Fibroblast of lung (primary cell): ENCODE measurements around the gene MAZ. TPM values are rescaled to one million over a fixed set of nuclear protein-coding genes. Genes with fewer than 3 reads are reported as not detected.

Source experiments
- DNase-seq, 2 donors: peaks; one replicate each; pipeline versions ENCODE4 v3.0.0 to v3.0.0-alpha.2; 2010; ENCODE audit warnings: low read depth in 2 of 2
- H2AFZ ChIP-seq: 2 replicates; pipeline ENCODE4 v1.5.1; 2012; ENCODE audit warnings: low read length, control low read depth, inconsistent platforms
- H3K27ac ChIP-seq: 2 replicates; pipeline ENCODE4 v1.5.1; 2011; ENCODE audit warnings: low read length, control low read depth; ENCODE audit not compliant: insufficient read depth
- H3K27me3 ChIP-seq: 2 replicates; pipeline ENCODE4 v1.5.1; 2011; ENCODE audit warnings: mild to moderate bottlenecking, low read length; ENCODE audit not compliant: control insufficient read depth, insufficient read depth
- H3K36me3 ChIP-seq: 2 replicates; pipeline ENCODE4 v1.5.1; 2011; ENCODE audit warnings: low read length; ENCODE audit not compliant: control insufficient read depth, insufficient read depth
- H3K4me1 ChIP-seq: 2 replicates; pipeline ENCODE4 v1.5.1; 2011; ENCODE audit warnings: low read length; ENCODE audit not compliant: control insufficient read depth, insufficient read depth; ENCODE audit errors: extremely low read depth
- H3K4me2 ChIP-seq: 2 replicates; pipeline ENCODE4 v1.5.1; 2011; ENCODE audit warnings: low read length, control low read depth; ENCODE audit not compliant: insufficient read depth; ENCODE audit errors: extremely low read depth
- H3K4me3 ChIP-seq, 4 experiments: fragments of 200-600 bp in 1 of 4; sonication (generic) in 1 of 4; replicated peaks in 1 of 4; 2 replicates each; pipeline ENCODE4 v1.5.1; 2011 to 2016; ENCODE audit warnings: low read length in 4 of 4, low read depth in 3 of 4, mild to moderate bottlenecking in 3 of 4, control low read depth in 2 of 4, inconsistent platforms in 1 of 4, mixed read lengths in 1 of 4; ENCODE audit not compliant: insufficient read depth in 1 of 4; ENCODE audit errors: control extremely low read depth in 1 of 4
- H3K79me2 ChIP-seq: 2 replicates; pipeline ENCODE4 v1.5.1; 2012; ENCODE audit warnings: mild to moderate bottlenecking, low read length, inconsistent platforms; ENCODE audit not compliant: control insufficient read depth, insufficient read depth
- H3K9ac ChIP-seq: 2 replicates; pipeline ENCODE4 v1.5.1; 2011; ENCODE audit warnings: mild to moderate bottlenecking, low read length, control low read depth; ENCODE audit not compliant: insufficient read depth
- H3K9me3 ChIP-seq: 2 replicates; pipeline ENCODE4 v1.5.1; 2012; ENCODE audit warnings: low read depth, low read length; ENCODE audit not compliant: control insufficient read depth, insufficient read depth
- H4K20me1 ChIP-seq: 2 replicates; pipeline ENCODE4 v1.5.1; 2011; ENCODE audit warnings: low read length; ENCODE audit not compliant: control insufficient read depth, insufficient read depth; ENCODE audit errors: extremely low read depth
- CTCF ChIP-seq, 2 donors: IDR thresholded peaks in 1 of 2; conservative IDR thresholded peaks in 1 of 2; 1 replicate in 1 of 2; 2 replicates in 1 of 2; pipeline ENCODE4 v1.5.1; 2011 to 2012; ENCODE audit warnings: low read length in 2 of 2, control low read depth in 1 of 2, inconsistent platforms in 1 of 2, low read depth in 1 of 2, mild to moderate bottlenecking in 1 of 2
- EZH2 ChIP-seq: IDR thresholded peaks from 2 replicates; pipeline ENCODE4 v1.5.1; 2012; ENCODE audit warnings: low read length, control low read depth, mild to moderate bottlenecking; ENCODE audit errors: missing control alignments
- polyA plus RNA-seq, 2 donors: library from polyadenylated mRNA; depleted of rRNA in 1 of 2; stranded (reverse) in 1 of 2; unstranded in 1 of 2; fragments of >200 nt; gene quantifications; 2 replicates each; pipeline ENCODE4 v1.2.1, GENCODE V29; 2011 to 2012; ENCODE audit warnings: missing spikeins in 1 of 2
- total RNA-seq: library from RNA; depleted of rRNA; stranded (reverse); fragments of >200 nt; gene quantifications from 2 replicates; pipeline ENCODE4 v1.2.1, GENCODE V29; 2014

Gene MAZ
- total and polyA plus RNA-seq, 2 donors (not counting 1 experiment from before 2014, with no cell fraction given), result 68.1 to 131 TPM

- TF ChIP-seq CTCF (conservative IDR thresholded peaks at IDR 0.05 in 1 of 2, IDR thresholded peaks at IDR 0.05 in 1 of 2; ENCODE audit: low read depth in 1 of 2, low read length in 2 of 2), result peak; percentile 72 to 78
- TF ChIP-seq EZH2, result no peak
- Histone ChIP-seq H3K4me1 (peaks cover 36% of the 10 kb centered on the region), H3K9me3 (no peaks in the 10 kb centered on the region), H3K27ac (peak within 1 kb of the TSS; percentile 94), H3K27me3 (no peaks in the 10 kb centered on the region), H2AFZ (peak within 1 kb of the TSS; percentile 97), H3K36me3 (peaks cover 8% of the 10 kb centered on the region), H3K4me2 (peak within 1 kb of the TSS; percentile 95), H3K4me3 (peak within 1 kb of the TSS; percentile 73 to 89 (median 84)), H3K79me2 (peaks cover 43% of the 10 kb centered on the region), H4K20me1 (no peaks in the 10 kb centered on the region), H3K9ac (peak within 1 kb of the TSS; percentile 75)
- peak; percentile 100 for DNase-seq
These were observed 9.7 kb downstream of the MAZ start, which contains the start of gene PAGR1 for GRCh38 chr16:29815793-29816693. Gene PAGR1 (plus strand): TSS chr16:29816152. CDS start chr16:29816526, 374 bp downstream.

- Histone ChIP-seq H3K9me3 (no peaks in the 10 kb centered on the region), H4K20me1 (no peaks in the 10 kb centered on the region), H2AFZ (peak overlapping the region; percentile 39), H3K79me2 (peaks cover 51% of the 10 kb centered on the region), H3K27ac (peak overlapping the region; percentile 94), H3K27me3 (no peaks in the 10 kb centered on the region), H3K9ac (peak overlapping the region; percentile 75), H3K4me3 (peak overlapping the region; percentile 73 to 89 (median 84)), H3K4me2 (peak overlapping the region; percentile 95), H3K4me1 (peaks cover 34% of the 10 kb centered on the region), H3K36me3 (peaks cover 8% of the 10 kb centered on the region)
- DNase-seq, result peak; percentile 53 to 70
- peak in 1 of 2 donors; percentile 23 for TF ChIP-seq CTCF (conservative IDR thresholded peaks at IDR 0.05 in 1 of 2, IDR thresholded peaks at IDR 0.05 in 1 of 2; ENCODE audit: low read depth in 1 of 2, low read length in 2 of 2)
- no peak for TF ChIP-seq EZH2
These were observed 10.5 kb downstream of the MAZ start for GRCh38 chr16:29816694-29817441.

GRCh38 chr16:29818082-29818481 is 11.8 kb downstream of the MAZ start:
- Histone ChIP-seq H3K9me3 (no peaks in the 10 kb centered on the region), H2AFZ (no peak overlapping the region), H3K9ac (no peak overlapping the region), H3K4me2 (peak overlapping the region; percentile 7), H3K4me1 (peaks cover 31% of the 10 kb centered on the region), H3K4me3 (peak overlapping the region in 1 of 4 experiments; percentile 5), H3K27ac (no peak overlapping the region), H3K36me3 (peaks cover 10% of the 10 kb centered on the region), H3K79me2 (peaks cover 62% of the 10 kb centered on the region), H4K20me1 (no peaks in the 10 kb centered on the region), H3K27me3 (no peaks in the 10 kb centered on the region)
- DNase-seq, result no peak
- no peak for TF ChIP-seq CTCF (conservative IDR thresholded peaks at IDR 0.05 in 1 of 2, IDR thresholded peaks at IDR 0.05 in 1 of 2; ENCODE audit: low read depth in 1 of 2, low read length in 2 of 2)
- TF ChIP-seq EZH2, result no peak
